Uterus (tissue), 4 donors: ENCODE results near the gene VSIG8. TPM values are rescaled to one million over a fixed set of nuclear protein-coding genes. Genes with fewer than 3 reads are reported as not detected.
A peak's percentile ranks its signal among the peaks of the same experiment; 100 is the strongest.

Experiments used
- DNase-seq, 2 donors: peaks; one replicate each; pipeline ENCODE4 v3.0.0-alpha.2; 2019 to 2020
- H3K27ac ChIP-seq, 2 donors: fragments of 200-600 bp; sonication (generic); 1 replicate in 1 of 2; 2 replicates in 1 of 2; pipeline ENCODE4 v1.5.1; 2016 to 2018
- H3K27me3 ChIP-seq, 2 donors: fragments of 200-600 bp; sonication (generic); one replicate each; pipeline ENCODE4 v1.5.1; 2018 to 2019; ENCODE audit warnings: control low read depth in 1 of 2
- H3K36me3 ChIP-seq, 2 donors: fragments of 200-600 bp; sonication (generic); one replicate each; pipeline ENCODE4 v1.5.1; 2019; ENCODE audit warnings: control low read depth in 1 of 2
- H3K4me1 ChIP-seq, 2 donors: fragments of 200-600 bp; sonication (generic); one replicate each; pipeline ENCODE4 v1.5.1; 2018 to 2019; ENCODE audit warnings: control low read depth in 1 of 2
- H3K4me3 ChIP-seq, 2 donors: fragments of 200-600 bp; sonication (generic); 1 replicate in 1 of 2; 2 replicates in 1 of 2; pipeline ENCODE4 v1.5.1; 2018 to 2019; ENCODE audit warnings: mild to moderate bottlenecking in 1 of 2
- H3K9me3 ChIP-seq, 2 donors: fragments of 200-600 bp; sonication (generic); one replicate each; pipeline ENCODE4 v1.5.1; 2019; ENCODE audit warnings: control low read depth in 1 of 2
- POLR2A ChIP-seq, 2 donors: fragments of 450-650 bp; IDR thresholded peaks; one replicate each; pipeline ENCODE4 v1.6.1; 2016; ENCODE audit warnings: antibody characterized with exemption in 2 of 2, mild to moderate bottlenecking in 1 of 2, moderate library complexity in 1 of 2
- intact Hi-C: fragments of 100-400 bp; cut with DNase I; formaldehyde crosslinking; loops from one replicate; pipeline ENCODE4 v1.15.1; 2023; ENCODE audit warnings: low total_unique reads
- total RNA-seq, 4 donors: library from RNA; depleted of rRNA in 3 of 4; stranded (reverse); fragments of >200 nt in 3 of 4; gene quantifications; one replicate each; pipeline versions ENCODE4 v1.1.0 to v1.2.4, GENCODE V29; 2014 to 2023
- TF ChIP-seq, protein P1 (sequence below), 4 experiments: fragments of 200-600 bp in 2 of 4; fragments of 450-650 bp in 2 of 4; sonication (generic) in 2 of 4; IDR thresholded peaks; one replicate each; pipeline ENCODE4 v1.5.1; 2016 to 2019; ENCODE audit warnings: antibody characterized with exemption in 4 of 4, mild to moderate bottlenecking in 2 of 4, moderate library complexity in 1 of 4
- donor health status: DM: yes; HTN: yes; CAD: no.

The VSIG8 gene
- total RNA-seq, 4 donors from 2014 or later: 0.37 TPM; not detected in 3

DNA sequence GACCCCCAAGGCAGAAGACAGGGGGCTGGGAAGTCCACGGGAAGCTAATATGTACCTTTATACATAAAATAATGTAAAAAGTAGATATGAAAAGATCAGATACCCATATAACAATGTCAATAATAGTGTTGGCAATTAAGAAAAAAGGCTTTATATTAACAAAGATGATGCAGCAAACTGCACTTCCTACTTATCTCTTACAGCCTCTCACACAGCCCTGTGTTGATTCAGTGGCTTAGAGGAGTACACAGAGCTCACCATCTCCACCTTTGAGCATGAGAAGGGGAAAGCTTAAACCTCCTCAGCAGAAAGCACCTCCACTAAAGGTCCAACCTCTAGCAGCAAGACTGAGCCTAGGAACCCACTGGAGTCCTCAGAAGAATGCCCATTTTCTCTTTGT lies 7.2 kb upstream of the VSIG8 start:
- Histone ChIP-seq H3K36me3 (no peaks in the 10 kb centered on the region), H3K4me1 (peaks cover 0 to 7% of the 10 kb centered on the region in 2 donors), H3K4me3 (no peak overlapping the region), H3K27ac (peak overlapping the region in 1 of 2 donors; percentile 67), H3K27me3 (no peaks in the 10 kb centered on the region), H3K9me3 (no peaks in the 10 kb centered on the region)
- DNase-seq: no peak
- intact Hi-C loops: no loop called here
- no peak for TF ChIP-seq POLR2A (IDR thresholded peaks at IDR 0.05)
- TF ChIP-seq, protein P1, sequence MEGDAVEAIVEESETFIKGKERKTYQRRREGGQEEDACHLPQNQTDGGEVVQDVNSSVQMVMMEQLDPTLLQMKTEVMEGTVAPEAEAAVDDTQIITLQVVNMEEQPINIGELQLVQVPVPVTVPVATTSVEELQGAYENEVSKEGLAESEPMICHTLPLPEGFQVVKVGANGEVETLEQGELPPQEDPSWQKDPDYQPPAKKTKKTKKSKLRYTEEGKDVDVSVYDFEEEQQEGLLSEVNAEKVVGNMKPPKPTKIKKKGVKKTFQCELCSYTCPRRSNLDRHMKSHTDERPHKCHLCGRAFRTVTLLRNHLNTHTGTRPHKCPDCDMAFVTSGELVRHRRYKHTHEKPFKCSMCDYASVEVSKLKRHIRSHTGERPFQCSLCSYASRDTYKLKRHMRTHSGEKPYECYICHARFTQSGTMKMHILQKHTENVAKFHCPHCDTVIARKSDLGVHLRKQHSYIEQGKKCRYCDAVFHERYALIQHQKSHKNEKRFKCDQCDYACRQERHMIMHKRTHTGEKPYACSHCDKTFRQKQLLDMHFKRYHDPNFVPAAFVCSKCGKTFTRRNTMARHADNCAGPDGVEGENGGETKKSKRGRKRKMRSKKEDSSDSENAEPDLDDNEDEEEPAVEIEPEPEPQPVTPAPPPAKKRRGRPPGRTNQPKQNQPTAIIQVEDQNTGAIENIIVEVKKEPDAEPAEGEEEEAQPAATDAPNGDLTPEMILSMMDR (IDR thresholded peaks at IDR 0.05): no peak

DNA sequence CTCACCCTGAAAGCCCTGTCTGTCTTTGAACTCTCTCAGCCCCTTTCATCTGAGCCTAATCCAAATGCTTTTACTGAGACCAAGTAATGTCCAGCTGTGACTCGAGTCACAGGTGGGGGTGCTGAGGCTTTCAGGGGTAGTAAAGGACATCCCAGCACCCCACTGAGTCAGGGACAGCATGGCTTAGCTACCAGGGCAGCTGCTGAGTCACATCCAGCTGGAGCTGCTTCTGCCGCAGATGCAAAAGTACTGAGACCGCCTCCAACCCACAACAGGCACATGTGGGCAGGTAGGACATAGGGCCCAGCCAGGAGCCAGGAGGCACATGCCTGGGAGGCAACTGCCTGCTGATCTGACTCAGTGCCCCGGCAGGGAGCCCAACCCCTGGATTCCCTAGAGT lies 6.7 kb upstream of the VSIG8 start:
- no peak for DNase-seq
- H3K4me3 ChIP-seq: no peak overlapping the region
- no peaks in the 10 kb centered on the region for H3K27me3 ChIP-seq
- H3K4me1 ChIP-seq: peaks cover 0 to 7% of the 10 kb centered on the region in 2 donors
- H3K9me3 ChIP-seq: no peaks in the 10 kb centered on the region
- no peaks in the 10 kb centered on the region for H3K36me3 ChIP-seq
- H3K27ac ChIP-seq: peak overlapping the region in 1 of 2 donors; percentile 67
- TF ChIP-seq, protein P1 (IDR thresholded peaks at IDR 0.05): no peak
- TF ChIP-seq POLR2A (IDR thresholded peaks at IDR 0.05): no peak
- intact Hi-C loops: no loop called here

DNA sequence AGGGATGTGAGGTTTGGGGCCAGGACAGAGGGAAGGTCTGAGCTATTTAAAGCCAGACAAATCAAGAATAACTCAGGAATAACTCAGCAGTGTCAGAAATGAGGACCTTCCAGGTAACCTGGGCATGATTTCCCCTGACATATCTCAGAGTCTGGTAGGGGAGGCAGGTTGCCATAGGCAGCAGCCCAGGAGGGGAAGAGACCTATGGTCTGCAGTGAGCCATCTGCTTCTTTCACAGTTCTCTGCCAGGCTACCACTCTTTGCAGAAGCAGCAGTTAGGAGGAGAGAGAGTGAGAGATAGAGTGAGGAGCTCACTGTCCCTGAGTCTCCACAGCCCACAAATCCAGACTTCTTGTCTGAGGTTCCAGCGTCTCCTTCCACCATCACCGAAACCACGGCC lies 6.3 kb upstream of the VSIG8 start:
- intact Hi-C loops: no loop called here
- Histone ChIP-seq H3K27me3 (no peaks in the 10 kb centered on the region), H3K4me1 (peaks cover 0 to 7% of the 10 kb centered on the region in 2 donors), H3K36me3 (no peaks in the 10 kb centered on the region), H3K27ac (peak overlapping the region in 1 of 2 donors; percentile 67), H3K9me3 (no peaks in the 10 kb centered on the region), H3K4me3 (no peak overlapping the region)
- TF ChIP-seq POLR2A (IDR thresholded peaks at IDR 0.05): no peak
- TF ChIP-seq, protein P1 (IDR thresholded peaks at IDR 0.05): no peak
- no peak for DNase-seq

DNA sequence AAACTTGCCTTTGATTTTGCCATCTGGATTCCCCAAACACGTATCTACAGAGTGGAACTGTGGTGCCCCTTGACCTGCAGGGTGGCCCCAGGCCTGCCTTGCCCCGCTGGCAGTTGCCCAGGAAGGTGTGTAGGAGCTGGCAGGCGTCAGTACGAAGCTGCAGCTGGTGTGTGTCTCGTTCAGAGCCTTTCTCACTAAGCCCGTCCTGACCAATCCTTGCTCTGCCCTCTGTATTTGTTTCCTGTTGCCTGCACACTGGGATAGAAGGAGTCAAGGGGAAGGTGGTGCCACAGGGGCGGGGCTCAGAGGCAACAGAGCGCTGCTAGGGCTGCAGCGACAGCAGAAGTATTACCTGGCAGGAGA lies 5.2 kb upstream of the VSIG8 start:
- H3K9me3 ChIP-seq: no peaks in the 10 kb centered on the region
- H3K4me3 ChIP-seq: no peak overlapping the region
- H3K27ac ChIP-seq: peak overlapping the region in 1 of 2 donors; percentile 67
- H3K36me3 ChIP-seq: no peaks in the 10 kb centered on the region
- H3K4me1 ChIP-seq: peaks cover 0 to 7% of the 10 kb centered on the region in 2 donors
- intact Hi-C loops: no loop called here
- peak; percentile 54 to 64 for DNase-seq
- H3K27me3 ChIP-seq: no peaks in the 10 kb centered on the region
- no peak for TF ChIP-seq POLR2A (IDR thresholded peaks at IDR 0.05)
- TF ChIP-seq, protein P1 (IDR thresholded peaks at IDR 0.05): no peak

DNA sequence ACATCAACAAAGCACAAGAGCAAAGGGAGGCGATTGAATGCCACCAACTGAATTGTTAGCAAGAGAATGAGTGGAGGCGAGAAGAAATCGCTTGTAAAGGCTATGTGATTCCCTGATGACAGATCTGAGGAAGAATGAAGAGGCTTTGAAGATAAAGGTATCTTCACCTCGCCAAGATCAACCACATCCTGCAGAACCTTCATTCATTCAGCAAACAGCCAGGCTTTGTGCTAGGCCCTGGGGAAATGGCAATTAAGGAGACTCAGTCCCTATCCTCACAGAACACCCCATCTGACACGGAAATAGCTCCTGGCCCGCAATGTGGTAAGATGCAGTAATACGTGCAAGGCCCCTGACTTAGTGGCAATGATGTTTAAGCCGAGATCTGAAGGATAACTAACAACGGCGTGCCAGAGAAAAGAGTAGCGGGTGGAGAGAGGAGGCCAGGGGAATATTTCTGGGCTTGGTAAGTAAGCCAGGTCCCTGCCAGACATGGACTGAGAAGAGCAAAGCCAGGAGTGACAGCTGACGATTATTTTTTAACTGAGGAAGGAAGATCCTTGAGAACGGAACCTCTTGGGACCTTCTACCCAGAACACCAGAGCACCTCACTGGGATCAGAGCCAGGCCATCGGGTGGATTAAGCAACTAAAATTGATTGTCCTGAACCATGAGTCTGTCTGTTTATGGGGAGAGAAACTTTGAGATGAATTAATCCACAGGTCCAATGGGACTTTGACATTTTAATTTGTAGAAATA lies 4.6 kb upstream of the VSIG8 start:
- Histone ChIP-seq H3K36me3 (no peaks in the 10 kb centered on the region), H3K27me3 (no peaks in the 10 kb centered on the region), H3K4me3 (no peak overlapping the region), H3K27ac (peak overlapping the region in 1 of 2 donors; percentile 67), H3K4me1 (peaks cover 0 to 7% of the 10 kb centered on the region in 2 donors), H3K9me3 (no peaks in the 10 kb centered on the region)
- TF ChIP-seq, protein P1 (IDR thresholded peaks at IDR 0.05): no peak
- TF ChIP-seq POLR2A (IDR thresholded peaks at IDR 0.05): no peak
- intact Hi-C loops: no loop called here
- peak; percentile 37 to 65 for DNase-seq
